ENCODE data around the gene EP400. TPM values are rescaled to one million over a fixed set of nuclear protein-coding genes. Genes with fewer than 3 reads are reported as not detected.
A peak's percentile ranks its signal among the peaks of the same experiment; 100 is the strongest.

EP400 gene
- total and polyA plus RNA-seq, 2 of the 13 experiments (the other 11 are each of a cell fraction or from before 2014, with no cell fraction given): 4.9 to 5.0 TPM

DNA sequence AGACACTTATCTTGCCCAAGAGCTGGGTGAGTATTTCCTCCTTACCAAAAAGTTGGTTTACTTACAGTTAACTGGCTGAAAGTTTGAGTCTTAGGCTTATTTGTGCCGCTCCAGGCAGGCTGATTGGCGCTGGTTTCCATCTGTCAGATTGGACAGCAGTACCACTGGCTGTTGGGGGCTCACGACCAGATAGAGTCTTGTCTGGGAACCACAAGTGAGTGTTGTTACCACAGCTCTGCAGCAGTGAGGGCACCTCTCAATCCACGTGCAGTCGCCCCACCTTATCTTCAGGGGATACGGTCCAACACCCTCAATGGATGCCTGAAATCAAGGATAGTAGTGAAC, 135.5 kb downstream of the EP400 start (continued):
- TF ChIP-seq, protein P1, sequence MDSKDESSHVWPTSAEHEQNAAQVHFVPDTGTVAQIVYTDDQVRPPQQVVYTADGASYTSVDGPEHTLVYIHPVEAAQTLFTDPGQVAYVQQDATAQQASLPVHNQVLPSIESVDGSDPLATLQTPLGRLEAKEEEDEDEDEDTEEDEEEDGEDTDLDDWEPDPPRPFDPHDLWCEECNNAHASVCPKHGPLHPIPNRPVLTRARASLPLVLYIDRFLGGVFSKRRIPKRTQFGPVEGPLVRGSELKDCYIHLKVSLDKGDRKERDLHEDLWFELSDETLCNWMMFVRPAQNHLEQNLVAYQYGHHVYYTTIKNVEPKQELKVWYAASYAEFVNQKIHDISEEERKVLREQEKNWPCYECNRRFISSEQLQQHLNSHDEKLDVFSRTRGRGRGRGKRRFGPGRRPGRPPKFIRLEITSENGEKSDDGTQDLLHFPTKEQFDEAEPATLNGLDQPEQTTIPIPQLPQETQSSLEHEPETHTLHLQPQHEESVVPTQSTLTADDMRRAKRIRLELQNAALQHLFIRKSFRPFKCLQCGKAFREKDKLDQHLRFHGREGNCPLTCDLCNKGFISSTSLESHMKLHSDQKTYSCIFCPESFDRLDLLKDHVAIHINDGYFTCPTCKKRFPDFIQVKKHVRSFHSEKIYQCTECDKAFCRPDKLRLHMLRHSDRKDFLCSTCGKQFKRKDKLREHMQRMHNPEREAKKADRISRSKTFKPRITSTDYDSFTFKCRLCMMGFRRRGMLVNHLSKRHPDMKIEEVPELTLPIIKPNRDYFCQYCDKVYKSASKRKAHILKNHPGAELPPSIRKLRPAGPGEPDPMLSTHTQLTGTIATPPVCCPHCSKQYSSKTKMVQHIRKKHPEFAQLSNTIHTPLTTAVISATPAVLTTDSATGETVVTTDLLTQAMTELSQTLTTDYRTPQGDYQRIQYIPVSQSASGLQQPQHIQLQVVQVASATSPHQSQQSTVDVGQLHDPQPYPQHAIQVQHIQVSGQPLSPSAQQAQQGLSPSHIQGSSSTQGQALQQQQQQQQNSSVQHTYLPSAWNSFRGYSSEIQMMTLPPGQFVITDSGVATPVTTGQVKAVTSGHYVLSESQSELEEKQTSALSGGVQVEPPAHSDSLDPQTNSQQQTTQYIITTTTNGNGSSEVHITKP (CRISPR knock-in tag; IDR thresholded peaks at IDR 0.05; ENCODE audit: low read depth): no peak
- TF ChIP-seq HNF4G (IDR thresholded peaks at IDR 0.05; ENCODE audit: borderline replicate concordance, low read depth, low read length) (no peak), HNF4G (CRISPR knock-in tag; IDR thresholded peaks at IDR 0.05; ENCODE audit: borderline replicate concordance, low read depth) (no peak), NCOR1 (IDR thresholded peaks at IDR 0.05; ENCODE audit: borderline replicate concordance, low read length) (0 out of 2 replicates have a peak, but pooled peaks have one; percentile 54), ATAD3A (CRISPR knock-in tag; IDR thresholded peaks at IDR 0.05) (no peak), ZNF431 (CRISPR knock-in tag; IDR thresholded peaks at IDR 0.05; ENCODE audit: borderline replicate concordance, low read depth) (no peak), SMC3 (IDR thresholded peaks at IDR 0.05; ENCODE audit: low read length) (no peak), HOXA3 (CRISPR knock-in tag; IDR thresholded peaks at IDR 0.05) (no peak), YEATS4 (CRISPR knock-in tag; IDR thresholded peaks at IDR 0.05; ENCODE audit: borderline replicate concordance) (no peak), ZNF549 (CRISPR knock-in tag; IDR thresholded peaks at IDR 0.05) (no peak), JDP2 (CRISPR knock-in tag; IDR thresholded peaks at IDR 0.05; ENCODE audit: borderline replicate concordance) (no peak), SMARCC2 (IDR thresholded peaks at IDR 0.05) (no peak), RBAK (CRISPR knock-in tag; IDR thresholded peaks at IDR 0.05) (no peak), U2AF1 (optimal IDR thresholded peaks at IDR 0.05; ENCODE audit: low read depth, low read length) (no peak)
- TF ChIP-seq, protein P2, sequence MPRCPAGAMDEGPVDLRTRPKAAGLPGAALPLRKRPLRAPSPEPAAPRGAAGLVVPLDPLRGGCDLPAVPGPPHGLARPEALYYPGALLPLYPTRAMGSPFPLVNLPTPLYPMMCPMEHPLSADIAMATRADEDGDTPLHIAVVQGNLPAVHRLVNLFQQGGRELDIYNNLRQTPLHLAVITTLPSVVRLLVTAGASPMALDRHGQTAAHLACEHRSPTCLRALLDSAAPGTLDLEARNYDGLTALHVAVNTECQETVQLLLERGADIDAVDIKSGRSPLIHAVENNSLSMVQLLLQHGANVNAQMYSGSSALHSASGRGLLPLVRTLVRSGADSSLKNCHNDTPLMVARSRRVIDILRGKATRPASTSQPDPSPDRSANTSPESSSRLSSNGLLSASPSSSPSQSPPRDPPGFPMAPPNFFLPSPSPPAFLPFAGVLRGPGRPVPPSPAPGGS (CRISPR knock-in tag; IDR thresholded peaks at IDR 0.05): no peak
- TF ChIP-seq, protein P3, sequence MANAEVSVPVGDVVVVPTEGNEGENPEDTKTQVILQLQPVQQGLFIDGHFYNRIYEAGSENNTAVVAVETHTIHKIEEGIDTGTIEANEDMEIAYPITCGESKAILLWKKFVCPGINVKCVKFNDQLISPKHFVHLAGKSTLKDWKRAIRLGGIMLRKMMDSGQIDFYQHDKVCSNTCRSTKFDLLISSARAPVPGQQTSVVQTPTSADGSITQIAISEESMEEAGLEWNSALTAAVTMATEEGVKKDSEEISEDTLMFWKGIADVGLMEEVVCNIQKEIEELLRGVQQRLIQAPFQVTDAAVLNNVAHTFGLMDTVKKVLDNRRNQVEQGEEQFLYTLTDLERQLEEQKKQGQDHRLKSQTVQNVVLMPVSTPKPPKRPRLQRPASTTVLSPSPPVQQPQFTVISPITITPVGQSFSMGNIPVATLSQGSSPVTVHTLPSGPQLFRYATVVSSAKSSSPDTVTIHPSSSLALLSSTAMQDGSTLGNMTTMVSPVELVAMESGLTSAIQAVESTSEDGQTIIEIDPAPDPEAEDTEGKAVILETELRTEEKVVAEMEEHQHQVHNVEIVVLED (CRISPR knock-in tag; IDR thresholded peaks at IDR 0.05; ENCODE audit: borderline replicate concordance): no peak
- TF ChIP-seq, protein P4, sequence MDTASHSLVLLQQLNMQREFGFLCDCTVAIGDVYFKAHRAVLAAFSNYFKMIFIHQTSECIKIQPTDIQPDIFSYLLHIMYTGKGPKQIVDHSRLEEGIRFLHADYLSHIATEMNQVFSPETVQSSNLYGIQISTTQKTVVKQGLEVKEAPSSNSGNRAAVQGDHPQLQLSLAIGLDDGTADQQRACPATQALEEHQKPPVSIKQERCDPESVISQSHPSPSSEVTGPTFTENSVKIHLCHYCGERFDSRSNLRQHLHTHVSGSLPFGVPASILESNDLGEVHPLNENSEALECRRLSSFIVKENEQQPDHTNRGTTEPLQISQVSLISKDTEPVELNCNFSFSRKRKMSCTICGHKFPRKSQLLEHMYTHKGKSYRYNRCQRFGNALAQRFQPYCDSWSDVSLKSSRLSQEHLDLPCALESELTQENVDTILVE (CRISPR knock-in tag; IDR thresholded peaks at IDR 0.05): no peak
